ENCODE measurements around the gene IL17RA.

GRCh38 chr22:17098379-17098819 lies 13.6 kb downstream of the IL17RA start:
- TF ChIP-seq CTCF (conservative IDR thresholded peaks at IDR 0.05) (no peak), ZFX (IDR thresholded peaks at IDR 0.05) (no peak)

Data from C4-2B (cell line).